Measurements from ENCODE around the gene EEF2.

EEF2 gene

GRCh38 chr19:3984908-3985642 is at the start of gene EEF2:
EEF2 (minus strand) TSS chr19:3985463; CDS start chr19:3985380, 83 bp downstream.
- DNase-seq, result peak; percentile 60

GRCh38 chr19:4034048-4035017 is 49.1 kb upstream of the EEF2 start:
- no peak for DNase-seq

GRCh38 chr19:4033028-4033956 is 48.0 kb upstream of the EEF2 start:
- no peak for DNase-seq

GRCh38 chr19:4032436-4032835 is 47.2 kb upstream of the EEF2 start:
- DNase-seq, result no peak

- no peak for DNase-seq
These were observed 46.2 kb upstream of the EEF2 start for GRCh38 chr19:4031420-4031819.

GRCh38 chr19:4030981-4031380 is 45.7 kb upstream of the EEF2 start:
- no peak for DNase-seq

- DNase-seq, result no peak
These were observed 45.3 kb upstream of the EEF2 start for GRCh38 chr19:4030552-4030951.

GRCh38 chr19:4029247-4029614 is 44.0 kb upstream of the EEF2 start:
- DNase-seq, result no peak

- DNase-seq, result no peak
These were observed 43.3 kb upstream of the EEF2 start for GRCh38 chr19:4028334-4029246.

GRCh38 chr19:4027146-4027545 is 41.9 kb upstream of the EEF2 start:
- DNase-seq, result no peak

- no peak for DNase-seq
These were observed 40.1 kb upstream of the EEF2 start for GRCh38 chr19:4025317-4025716.

GRCh38 chr19:4023600-4024398 is 38.5 kb upstream of the EEF2 start:
- no peak for DNase-seq

- DNase-seq, result no peak
These were observed 34.3 kb upstream of the EEF2 start for GRCh38 chr19:4019578-4019977.

- no peak for DNase-seq
These were observed 33.7 kb upstream of the EEF2 start for GRCh38 chr19:4018775-4019504.

GRCh38 chr19:4018140-4018613 is 32.9 kb upstream of the EEF2 start:
- no peak for DNase-seq

- no peak for DNase-seq
These were observed 31.8 kb upstream of the EEF2 start for GRCh38 chr19:4016903-4017638.

- no peak for DNase-seq
These were observed 31.2 kb upstream of the EEF2 start for GRCh38 chr19:4016486-4016885.

GRCh38 chr19:4015705-4016402 is 30.6 kb upstream of the EEF2 start:
- peak; percentile 14 for DNase-seq

All from NCI-H526 treated with DMSO at 0.1 percent for 48 hours (cell line).